ENCODE measurements around the gene TTLL3. TPM values are rescaled to one million over a fixed set of nuclear protein-coding genes. Genes with fewer than 3 reads are reported as not detected.
"Not testable (repeated sequence)": the region's sequence is repeated elsewhere in the genome, so short reads cannot be mapped to it uniquely, and the experiment has no call there.

Gene TTLL3
- total RNA-seq, 4 donors from 2014 or later, result 42.4 to 594 (median 143) TPM

- Histone ChIP-seq H3K9me3 (no peaks in the 10 kb centered on the region), H3K4me1 (peaks cover 0 to 19% (median 0%) of the 10 kb centered on the region in 4 donors), H3K27me3 (no peaks in the 10 kb centered on the region), H3K27ac (peak overlapping the region in 2 of 4 donors; percentile 65 to 67), H3K36me3 (no peaks in the 10 kb centered on the region), H3K4me3 (no peak overlapping the region)
- TF ChIP-seq POLR2A (IDR thresholded peaks at IDR 0.05) (no peak), CTCF (IDR thresholded peaks at IDR 0.05) (no peak)
- DNase-seq, result peak in 1 of 3 donors; percentile 69
Measured at GRCh38 chr3:9864200-9864927, 54.3 kb downstream of the TTLL3 start.

GRCh38 chr3:9865125-9865637 lies 55.1 kb downstream of the TTLL3 start:
- Histone ChIP-seq H3K27ac (peak overlapping the region in 1 of 4 donors; percentile 67), H3K4me1 (peaks cover 0 to 19% (median 0%) of the 10 kb centered on the region in 4 donors)
- H3K4me3 ChIP-seq, H3K27me3 ChIP-seq, H3K9me3 ChIP-seq, H3K36me3 ChIP-seq, DNase-seq: not testable (repeated sequence)

- H3K36me3 ChIP-seq, result no peaks in the 10 kb centered on the region
- no peak for TF ChIP-seq POLR2A (IDR thresholded peaks at IDR 0.05)
- no peak overlapping the region for H3K4me3 ChIP-seq
- H3K4me1 ChIP-seq, result peaks cover 0 to 19% (median 0%) of the 10 kb centered on the region in 4 donors
- no peaks in the 10 kb centered on the region for H3K27me3 ChIP-seq
- H3K9me3 ChIP-seq, result no peaks in the 10 kb centered on the region
- peak overlapping the region in 1 of 4 donors; percentile 7 for H3K27ac ChIP-seq
- no peak for DNase-seq
Measured at GRCh38 chr3:9866639-9867038, 56.6 kb downstream of the TTLL3 start.

- Histone ChIP-seq H3K4me3 (no peak overlapping the region), H3K27me3 (no peaks in the 10 kb centered on the region), H3K27ac (peak overlapping the region in 1 of 4 donors; percentile 7), H3K4me1 (peaks cover 0 to 19% (median 0%) of the 10 kb centered on the region in 4 donors), H3K36me3 (no peaks in the 10 kb centered on the region), H3K9me3 (no peaks in the 10 kb centered on the region)
- TF ChIP-seq POLR2A (IDR thresholded peaks at IDR 0.05) (no peak), CTCF (IDR thresholded peaks at IDR 0.05) (no peak)
- DNase-seq, result no peak
Measured at GRCh38 chr3:9867106-9867505, 57.0 kb downstream of the TTLL3 start.

- no peak overlapping the region for H3K27ac ChIP-seq
- H3K36me3 ChIP-seq, result no peaks in the 10 kb centered on the region
- no peak for TF ChIP-seq POLR2A (IDR thresholded peaks at IDR 0.05)
- no peak for TF ChIP-seq CTCF (IDR thresholded peaks at IDR 0.05)
- H3K27me3 ChIP-seq, result no peaks in the 10 kb centered on the region
- H3K4me1 ChIP-seq, result no peaks in the 10 kb centered on the region
- DNase-seq, result no peak
- H3K9me3 ChIP-seq, result no peaks in the 10 kb centered on the region
- no peak overlapping the region for H3K4me3 ChIP-seq
Measured at GRCh38 chr3:9869955-9870354, 59.9 kb downstream of the TTLL3 start.

- Histone ChIP-seq H3K27ac (no peak overlapping the region), H3K4me3 (no peak overlapping the region), H3K27me3 (no peaks in the 10 kb centered on the region), H3K4me1 (no peaks in the 10 kb centered on the region), H3K36me3 (no peaks in the 10 kb centered on the region), H3K9me3 (no peaks in the 10 kb centered on the region)
- TF ChIP-seq POLR2A (IDR thresholded peaks at IDR 0.05) (no peak), CTCF (IDR thresholded peaks at IDR 0.05) (no peak)
- no peak for DNase-seq
Measured at GRCh38 chr3:9870978-9871377, 60.9 kb downstream of the TTLL3 start.

GRCh38 chr3:9872067-9872466 lies 62.0 kb downstream of the TTLL3 start:
- not testable (repeated sequence) for H3K27me3 ChIP-seq, H3K9me3 ChIP-seq, H3K27ac ChIP-seq, H3K36me3 ChIP-seq, H3K4me3 ChIP-seq, H3K4me1 ChIP-seq, DNase-seq

Measured in Peyer's patch (tissue), 4 donors.